C4-2B (cell line): Measurements from ENCODE around the gene STXBP1.

Experiments used
- ZFX ChIP-seq: fragments of 450-650 bp; IDR thresholded peaks from 2 replicates; pipeline ENCODE4 v1.6.1; 2017
- TF ChIP-seq, protein P1 (sequence below): fragments of 450-650 bp; conservative IDR thresholded peaks from 2 replicates; pipeline ENCODE4 v1.5.1; 2017; ENCODE audit warnings: mild to moderate bottlenecking

DNA sequence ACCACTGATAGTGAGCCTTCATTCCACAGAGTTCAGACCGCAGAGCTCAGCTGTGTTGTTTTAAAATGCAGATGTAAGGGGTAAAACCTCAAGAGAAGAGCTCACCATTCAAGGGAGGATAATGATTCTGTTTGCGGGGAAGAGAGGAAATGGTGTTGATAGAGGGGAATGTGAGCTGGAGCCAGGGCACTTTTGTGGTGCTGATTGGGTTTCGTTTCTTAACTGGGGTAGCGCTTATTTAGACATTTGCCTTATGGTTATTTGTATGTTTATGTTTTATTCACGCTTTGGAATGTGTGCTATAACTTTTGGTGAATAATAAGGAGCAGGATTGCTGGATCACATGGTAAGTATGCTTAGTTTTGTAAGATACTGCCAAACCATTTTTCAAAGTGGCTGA, 42.5 kb downstream of the STXBP1 start:
- TF ChIP-seq, protein P1, sequence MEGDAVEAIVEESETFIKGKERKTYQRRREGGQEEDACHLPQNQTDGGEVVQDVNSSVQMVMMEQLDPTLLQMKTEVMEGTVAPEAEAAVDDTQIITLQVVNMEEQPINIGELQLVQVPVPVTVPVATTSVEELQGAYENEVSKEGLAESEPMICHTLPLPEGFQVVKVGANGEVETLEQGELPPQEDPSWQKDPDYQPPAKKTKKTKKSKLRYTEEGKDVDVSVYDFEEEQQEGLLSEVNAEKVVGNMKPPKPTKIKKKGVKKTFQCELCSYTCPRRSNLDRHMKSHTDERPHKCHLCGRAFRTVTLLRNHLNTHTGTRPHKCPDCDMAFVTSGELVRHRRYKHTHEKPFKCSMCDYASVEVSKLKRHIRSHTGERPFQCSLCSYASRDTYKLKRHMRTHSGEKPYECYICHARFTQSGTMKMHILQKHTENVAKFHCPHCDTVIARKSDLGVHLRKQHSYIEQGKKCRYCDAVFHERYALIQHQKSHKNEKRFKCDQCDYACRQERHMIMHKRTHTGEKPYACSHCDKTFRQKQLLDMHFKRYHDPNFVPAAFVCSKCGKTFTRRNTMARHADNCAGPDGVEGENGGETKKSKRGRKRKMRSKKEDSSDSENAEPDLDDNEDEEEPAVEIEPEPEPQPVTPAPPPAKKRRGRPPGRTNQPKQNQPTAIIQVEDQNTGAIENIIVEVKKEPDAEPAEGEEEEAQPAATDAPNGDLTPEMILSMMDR: no peak
- no peak for TF ChIP-seq ZFX
